ENCODE measurements around the gene ZBTB21. TPM values are rescaled to one million over a fixed set of nuclear protein-coding genes. Genes with fewer than 3 reads are reported as not detected.

Gene ZBTB21
- total RNA-seq, 4 donors from 2014 or later, result 7.0 to 18.4 (median 12.4) TPM

DNA sequence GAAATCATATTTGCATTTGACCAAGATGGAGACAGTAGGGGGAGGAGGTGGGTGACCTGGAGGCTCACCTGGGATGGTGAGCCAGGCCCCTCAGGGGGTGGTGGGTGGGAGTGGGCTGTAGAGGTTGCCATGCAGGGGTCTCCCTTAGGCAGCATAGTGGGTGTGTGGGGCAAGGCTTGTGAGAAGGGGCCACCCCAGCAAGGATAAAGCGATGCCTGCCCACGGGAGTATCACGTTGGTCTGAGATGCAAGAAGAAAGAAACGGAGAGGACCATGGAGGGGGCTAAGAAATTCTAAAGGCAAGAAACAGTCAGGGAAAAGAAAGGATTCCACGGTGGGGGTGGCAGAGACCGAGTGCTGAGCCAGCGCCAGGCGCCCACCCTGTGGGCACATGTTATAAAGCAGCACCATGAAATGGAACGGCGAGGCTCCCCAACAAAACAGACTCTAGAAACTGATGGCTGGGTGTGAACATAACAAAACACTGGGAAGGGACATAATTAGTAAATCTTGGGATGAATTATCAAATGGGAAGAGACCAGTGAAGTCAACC lies 44.6 kb downstream of the ZBTB21 start:
- no peak for TF ChIP-seq CTCF (IDR thresholded peaks at IDR 0.05; ENCODE audit: low read depth)

DNA sequence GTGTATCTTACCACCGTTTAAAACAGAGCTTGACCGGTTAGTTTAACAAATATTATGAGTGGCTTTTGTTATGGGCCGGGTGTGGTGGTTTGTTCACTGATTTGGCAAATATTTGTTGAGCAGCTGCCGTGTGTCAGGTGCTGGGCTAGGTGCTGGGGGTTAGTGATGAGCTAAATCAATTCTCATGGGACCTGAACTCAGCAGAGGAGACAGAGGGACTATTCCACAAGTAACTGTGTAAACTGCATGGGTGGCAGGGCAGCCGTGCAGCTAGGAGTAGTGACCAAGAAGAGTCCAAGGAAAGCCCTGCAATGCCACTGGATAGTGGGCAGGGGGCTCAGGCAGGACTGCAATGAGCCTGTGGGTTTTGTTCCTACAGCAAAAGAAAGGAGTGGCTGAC lies 45.1 kb downstream of the ZBTB21 start:
- no peak for TF ChIP-seq CTCF (IDR thresholded peaks at IDR 0.05; ENCODE audit: low read depth)

GRCh38 chr21:41964171-41964570 lies 46.0 kb downstream of the ZBTB21 start:
- TF ChIP-seq CTCF (IDR thresholded peaks at IDR 0.05; ENCODE audit: low read depth), result no peak

GRCh38 chr21:41962425-41962966 lies 47.7 kb downstream of the ZBTB21 start:
- no peak for TF ChIP-seq CTCF (IDR thresholded peaks at IDR 0.05; ENCODE audit: low read depth)

- TF ChIP-seq CTCF (IDR thresholded peaks at IDR 0.05; ENCODE audit: low read depth), result no peak
Measured at GRCh38 chr21:41961753-41962152, 48.4 kb downstream of the ZBTB21 start.

- TF ChIP-seq CTCF (IDR thresholded peaks at IDR 0.05; ENCODE audit: low read depth), result no peak
Measured at GRCh38 chr21:41961282-41961701, 48.9 kb downstream of the ZBTB21 start.

DNA sequence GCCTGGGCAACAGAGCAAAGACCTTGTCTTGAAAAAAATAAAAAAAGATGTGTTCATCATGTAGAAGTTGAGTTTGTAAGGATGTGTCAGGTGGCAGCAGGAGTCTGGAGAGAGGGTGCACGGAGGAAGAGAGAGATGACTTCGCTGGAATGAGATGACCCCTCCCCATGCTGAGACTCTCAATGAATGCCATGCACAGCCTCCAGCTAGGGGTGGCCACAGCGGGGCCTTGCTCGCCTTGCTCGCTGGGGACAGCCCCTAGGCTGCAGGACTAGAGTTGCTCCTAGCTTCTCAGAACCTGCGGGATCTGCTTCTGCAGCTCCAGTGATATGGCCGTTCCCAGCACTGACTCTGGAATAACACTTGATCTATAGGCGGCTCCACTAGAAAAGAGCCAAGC lies 49.8 kb downstream of the ZBTB21 start:
- no peak for TF ChIP-seq CTCF (IDR thresholded peaks at IDR 0.05; ENCODE audit: low read depth)

Measured in subcutaneous adipose tissue (tissue), 4 donors.